Measurements from ENCODE around the gene SLC25A51. TPM values are rescaled to one million over a fixed set of nuclear protein-coding genes. Genes with fewer than 3 reads are reported as not detected.

SLC25A51 gene
- total RNA-seq, 4 donors from 2014 or later: 16.0 to 30.7 (median 22.2) TPM

DNA sequence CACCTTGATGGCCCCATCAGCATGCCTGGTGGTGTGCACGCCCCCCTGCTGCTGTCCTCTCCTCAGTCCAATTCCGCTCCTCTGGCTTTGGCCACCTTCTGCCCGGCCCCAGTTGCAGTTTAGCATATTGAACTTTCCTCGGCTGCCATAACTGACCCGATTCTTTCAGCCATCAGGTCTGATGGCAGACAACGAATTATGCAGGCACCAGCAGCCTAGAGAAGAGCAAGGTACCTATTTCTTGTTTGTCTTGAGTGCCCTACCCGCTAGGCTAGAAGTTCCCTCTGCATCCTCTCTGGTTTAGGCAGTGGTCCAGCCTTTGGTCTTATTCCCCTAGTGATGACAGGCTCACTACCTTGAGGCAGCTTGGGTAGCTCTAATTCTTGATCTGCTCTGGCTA, 43.0 kb upstream of the SLC25A51 start:
- no peak for ATAC-seq
- intact Hi-C loops (cut with DNase I; ENCODE audit: low total_unique reads) (no loop called here), in situ Hi-C loops (cut with MboI; ENCODE audit: low sequenced_read_pairs in 4 of 4) (no loop called here)
- Histone ChIP-seq H3K27me3 (no peaks in the 10 kb centered on the region), H3K4me3 (no peak overlapping the region), H3K27ac (no peak overlapping the region), H3K4me1 (no peaks in the 10 kb centered on the region), H3K9me3 (no peaks in the 10 kb centered on the region), H3K36me3 (no peaks in the 10 kb centered on the region)
- no peak for TF ChIP-seq POLR2A (IDR thresholded peaks at IDR 0.05)
- TF ChIP-seq, protein P1, sequence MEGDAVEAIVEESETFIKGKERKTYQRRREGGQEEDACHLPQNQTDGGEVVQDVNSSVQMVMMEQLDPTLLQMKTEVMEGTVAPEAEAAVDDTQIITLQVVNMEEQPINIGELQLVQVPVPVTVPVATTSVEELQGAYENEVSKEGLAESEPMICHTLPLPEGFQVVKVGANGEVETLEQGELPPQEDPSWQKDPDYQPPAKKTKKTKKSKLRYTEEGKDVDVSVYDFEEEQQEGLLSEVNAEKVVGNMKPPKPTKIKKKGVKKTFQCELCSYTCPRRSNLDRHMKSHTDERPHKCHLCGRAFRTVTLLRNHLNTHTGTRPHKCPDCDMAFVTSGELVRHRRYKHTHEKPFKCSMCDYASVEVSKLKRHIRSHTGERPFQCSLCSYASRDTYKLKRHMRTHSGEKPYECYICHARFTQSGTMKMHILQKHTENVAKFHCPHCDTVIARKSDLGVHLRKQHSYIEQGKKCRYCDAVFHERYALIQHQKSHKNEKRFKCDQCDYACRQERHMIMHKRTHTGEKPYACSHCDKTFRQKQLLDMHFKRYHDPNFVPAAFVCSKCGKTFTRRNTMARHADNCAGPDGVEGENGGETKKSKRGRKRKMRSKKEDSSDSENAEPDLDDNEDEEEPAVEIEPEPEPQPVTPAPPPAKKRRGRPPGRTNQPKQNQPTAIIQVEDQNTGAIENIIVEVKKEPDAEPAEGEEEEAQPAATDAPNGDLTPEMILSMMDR (IDR thresholded peaks at IDR 0.05 in 4 of 5, conservative IDR thresholded peaks at IDR 0.05 in 1 of 5): no peak
- no peak for DNase-seq

DNA sequence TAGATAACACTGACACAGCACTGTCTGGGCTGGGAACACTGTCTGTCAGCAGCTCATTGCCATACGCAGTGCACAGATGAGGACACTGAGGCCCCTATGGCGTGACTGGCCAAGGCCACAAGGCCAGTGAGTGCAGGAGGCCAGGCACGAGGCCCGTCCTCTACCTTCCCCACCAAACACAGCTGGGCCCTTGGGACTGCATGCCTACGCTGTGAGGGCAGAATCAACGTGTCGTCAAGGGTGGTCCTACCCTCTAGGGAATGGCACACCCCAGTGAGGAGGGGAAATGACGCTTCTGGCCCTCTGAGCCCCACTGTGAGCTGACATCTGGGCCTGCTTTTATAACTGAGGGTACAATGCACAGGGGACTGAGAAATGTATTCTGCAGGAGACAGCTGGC, 42.1 kb upstream of the SLC25A51 start:
- DNase-seq (no peak), ATAC-seq (no peak)
- no peaks in the 10 kb centered on the region for H3K9me3 ChIP-seq
- no peak for TF ChIP-seq POLR2A (IDR thresholded peaks at IDR 0.05)
- H3K36me3 ChIP-seq: no peaks in the 10 kb centered on the region
- H3K27me3 ChIP-seq: no peaks in the 10 kb centered on the region
- H3K4me1 ChIP-seq: no peaks in the 10 kb centered on the region
- H3K27ac ChIP-seq: no peak overlapping the region
- intact Hi-C loops (cut with DNase I; ENCODE audit: low total_unique reads) (no loop called here), in situ Hi-C loops (cut with MboI; ENCODE audit: low sequenced_read_pairs in 4 of 4) (no loop called here)
- no peak overlapping the region for H3K4me3 ChIP-seq

DNA sequence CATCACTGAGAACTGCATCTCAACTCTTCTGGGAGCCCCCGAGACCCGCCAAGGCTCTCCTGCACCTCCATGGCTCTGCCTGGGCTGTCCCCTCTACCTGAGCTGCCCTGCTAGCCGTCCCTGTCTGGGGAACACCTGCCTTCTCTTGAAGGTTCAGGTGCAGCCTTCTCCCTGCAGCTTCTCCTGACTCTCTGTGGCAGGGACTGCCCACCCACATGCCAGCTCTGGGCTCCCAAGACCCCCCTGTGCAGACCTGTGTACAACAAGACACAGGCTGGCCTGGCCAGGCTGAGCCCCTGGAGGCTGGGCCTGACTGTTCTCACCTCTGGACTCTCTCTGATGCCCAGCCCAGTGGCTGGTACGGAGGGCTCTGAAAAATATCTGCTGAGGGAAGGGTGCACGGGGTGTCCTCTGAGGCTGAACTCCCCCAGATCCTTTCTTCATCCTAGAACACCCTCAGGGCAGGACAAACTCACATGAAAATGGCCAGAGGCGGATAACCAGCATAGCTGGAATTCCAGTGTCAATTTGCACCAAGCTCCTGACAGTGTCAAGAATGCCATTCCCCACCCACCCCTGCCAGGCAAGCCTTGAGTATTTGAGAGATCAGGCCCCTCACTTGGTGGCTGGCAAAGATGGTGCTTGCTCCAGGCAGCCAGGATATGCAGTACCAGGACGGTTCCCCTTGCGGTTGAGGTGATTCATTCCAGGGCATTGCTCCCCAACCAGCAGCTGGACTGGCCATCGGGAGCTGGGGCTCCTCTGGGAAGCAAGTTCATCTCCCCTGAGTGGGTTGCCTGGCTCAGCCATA, 40.9 kb upstream of the SLC25A51 start:
- TF ChIP-seq, protein P1 (IDR thresholded peaks at IDR 0.05 in 4 of 5, conservative IDR thresholded peaks at IDR 0.05 in 1 of 5): no peak
- no peak for TF ChIP-seq POLR2A (IDR thresholded peaks at IDR 0.05)
- H3K36me3 ChIP-seq: no peaks in the 10 kb centered on the region

DNA sequence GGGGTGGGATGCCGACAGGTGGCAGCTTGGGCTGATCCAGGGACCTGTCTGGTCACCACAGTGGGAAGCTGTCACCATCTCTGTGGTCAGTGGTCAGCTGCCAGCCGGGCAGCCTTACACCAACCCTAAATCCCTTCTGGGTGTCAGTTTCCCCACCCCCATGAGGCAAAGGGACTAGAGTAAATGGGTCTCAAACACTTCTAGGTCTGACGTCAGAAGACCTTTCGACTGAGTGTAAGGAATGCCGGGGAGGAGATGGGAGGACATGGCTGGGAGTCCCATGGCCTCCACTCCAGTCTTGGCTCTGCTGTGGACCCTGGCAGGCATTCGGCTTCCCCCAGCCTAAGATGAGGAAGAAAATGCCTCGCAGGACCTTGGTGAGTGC, 40.3 kb upstream of the SLC25A51 start:
- Histone ChIP-seq H3K27me3 (no peaks in the 10 kb centered on the region), H3K4me1 (peaks cover 2% of the 10 kb centered on the region in 2 donors), H3K9me3 (no peaks in the 10 kb centered on the region), H3K36me3 (no peaks in the 10 kb centered on the region), H3K4me3 (no peak overlapping the region), H3K27ac (no peak overlapping the region)
- DNase-seq: no peak
- intact Hi-C loops (cut with DNase I; ENCODE audit: low total_unique reads): no loop called here
- in situ Hi-C loops (cut with MboI; ENCODE audit: low sequenced_read_pairs in 4 of 4): no loop called here
- ATAC-seq: no peak
- TF ChIP-seq, protein P1 (IDR thresholded peaks at IDR 0.05 in 4 of 5, conservative IDR thresholded peaks at IDR 0.05 in 1 of 5): no peak
- TF ChIP-seq POLR2A (IDR thresholded peaks at IDR 0.05): no peak

More for the DNA sequence above, 40.9 kb upstream of the SLC25A51 start:
- in situ Hi-C loops (cut with MboI; ENCODE audit: low sequenced_read_pairs in 4 of 4) (no loop called here), intact Hi-C loops (cut with DNase I; ENCODE audit: low total_unique reads) (no loop called here)
- Histone ChIP-seq H3K9me3 (no peaks in the 10 kb centered on the region), H3K27me3 (no peaks in the 10 kb centered on the region), H3K27ac (no peak overlapping the region), H3K4me3 (no peak overlapping the region), H3K4me1 (no peaks in the 10 kb centered on the region)
- DNase-seq (no peak), ATAC-seq (no peak)

DNA sequence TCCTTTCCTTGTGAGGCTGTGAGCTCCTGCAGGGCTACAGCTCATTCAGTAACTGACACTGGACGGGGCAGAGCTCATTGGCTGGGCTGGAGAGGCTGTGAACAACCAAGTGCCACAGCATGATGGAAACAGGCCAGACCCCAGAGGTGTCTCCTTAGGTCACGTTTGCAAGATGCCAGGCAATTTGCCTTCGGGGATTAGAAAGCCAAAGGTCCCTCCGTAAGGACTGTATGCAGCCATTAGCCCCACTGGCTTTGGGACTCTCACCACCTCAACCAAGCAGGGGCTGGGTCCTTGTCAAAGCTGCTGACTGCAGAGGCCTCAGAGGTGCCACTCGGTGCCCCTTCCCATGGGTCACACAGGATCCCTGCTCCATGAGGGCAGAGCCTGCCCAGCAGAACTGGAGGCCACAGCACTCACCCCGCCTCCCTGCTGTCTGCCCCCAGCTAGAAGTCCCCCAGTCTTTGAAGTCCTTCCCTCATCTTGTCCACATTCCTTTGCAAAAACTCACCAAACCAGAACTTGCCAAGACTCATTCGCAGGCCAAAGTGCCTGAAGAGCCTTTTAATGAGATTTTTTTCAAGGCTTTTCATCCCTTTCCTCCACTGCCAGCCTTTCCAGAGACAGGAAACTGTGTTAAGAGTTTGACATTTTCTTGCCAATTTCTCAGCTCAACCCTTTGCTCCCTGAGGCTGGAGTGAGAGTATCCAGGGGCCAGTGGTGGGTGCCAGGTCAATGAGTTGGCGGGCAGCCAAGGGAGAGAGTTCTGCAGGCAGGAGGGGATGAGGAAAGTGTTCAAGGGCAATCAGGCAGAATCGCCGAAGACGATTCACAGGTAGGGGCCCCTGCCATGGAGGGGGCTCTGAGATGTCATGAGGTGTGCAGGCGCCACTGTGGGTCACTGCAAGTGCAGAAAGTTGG, 39.7 kb upstream of the SLC25A51 start:
- Histone ChIP-seq H3K36me3 (no peaks in the 10 kb centered on the region), H3K27me3 (no peaks in the 10 kb centered on the region), H3K27ac (no peak overlapping the region), H3K4me3 (no peak overlapping the region), H3K4me1 (peaks cover 8 to 9% of the 10 kb centered on the region in 2 donors), H3K9me3 (no peaks in the 10 kb centered on the region)
- DNase-seq (no peak), ATAC-seq (no peak)
- intact Hi-C loops (cut with DNase I; ENCODE audit: low total_unique reads) (no loop called here), in situ Hi-C loops (cut with MboI; ENCODE audit: low sequenced_read_pairs in 4 of 4) (no loop called here)
- TF ChIP-seq, protein P1 (IDR thresholded peaks at IDR 0.05 in 4 of 5, conservative IDR thresholded peaks at IDR 0.05 in 1 of 5): no peak
- TF ChIP-seq POLR2A (IDR thresholded peaks at IDR 0.05): no peak

Data from gastrocnemius medialis (tissue), 4 donors.